ENCODE data around the gene CAPN15.

The CAPN15 gene

GRCh38 chr16:526181-527014 is 1.1 kb upstream of the CAPN15 start:
- DNase-seq = peak; percentile 51

GRCh38 chr16:528111-529011 is 849 bp downstream of the CAPN15 start:
- no peak for DNase-seq

GRCh38 chr16:529012-529575 is 1.6 kb downstream of the CAPN15 start:
- DNase-seq = no peak

- DNase-seq = no peak
These were observed 2.8 kb downstream of the CAPN15 start for GRCh38 chr16:530111-530817.

GRCh38 chr16:531494-532125 is 4.1 kb downstream of the CAPN15 start:
- DNase-seq = no peak

GRCh38 chr16:533391-534123 is 6.0 kb downstream of the CAPN15 start:
- DNase-seq = no peak

- no peak for DNase-seq
These were observed 6.6 kb downstream of the CAPN15 start for GRCh38 chr16:534135-534534.

- no peak for DNase-seq
These were observed 7.4 kb downstream of the CAPN15 start for GRCh38 chr16:534856-535445.

- DNase-seq = no peak
These were observed 8.2 kb downstream of the CAPN15 start for GRCh38 chr16:535446-536405.

GRCh38 chr16:536746-537145 is 9.2 kb downstream of the CAPN15 start:
- DNase-seq = no peak

- no peak for DNase-seq
These were observed 10.2 kb downstream of the CAPN15 start for GRCh38 chr16:537415-538335.

- no peak for DNase-seq
These were observed 12.5 kb downstream of the CAPN15 start for GRCh38 chr16:539901-540530.

GRCh38 chr16:540645-541340 is 13.3 kb downstream of the CAPN15 start:
- DNase-seq = no peak

GRCh38 chr16:543301-544164 is 16.0 kb downstream of the CAPN15 start:
- no peak for DNase-seq

GRCh38 chr16:544517-544916 is 17.0 kb downstream of the CAPN15 start:
- DNase-seq = no peak

- DNase-seq = no peak
These were observed 19.6 kb downstream of the CAPN15 start for GRCh38 chr16:546909-547770.
